ENCODE data around the gene LTA.

- TF ChIP-seq PAX5 (IDR thresholded peaks at IDR 0.05; ENCODE audit: insufficient read depth, low read length, severe bottlenecking) (no peak), POLR2A (IDR thresholded peaks at IDR 0.05; ENCODE audit: low read depth, low read length) (no peak), TAF1 (IDR thresholded peaks at IDR 0.05; ENCODE audit: low read depth, low read length) (no peak), POLR2AphosphoS5 (IDR thresholded peaks at IDR 0.05; ENCODE audit: low read depth, low read length) (no peak)
Observed at GRCh38 chr6:31548544-31548873, 23.6 kb upstream of the LTA start.
